Stimulated activated CD8-positive, alpha-beta memory T cell treated with anti-CD3 and anti-CD28 coated beads, Interleukin-2, amount 100 ng/mL, for 1 hour (primary cell): Measurements from ENCODE around the gene BBS4.

Experiments
- DNase-seq, 2 donors: peaks; one replicate each; pipeline ENCODE4 v3.0.0-alpha.2; 2020; ENCODE audit warnings: low read depth in 2 of 2

The BBS4 gene

GRCh38 chr15:72760590-72761260 is 74.7 kb downstream of the BBS4 start:
- DNase-seq = no peak

GRCh38 chr15:72764656-72765055 is 78.6 kb downstream of the BBS4 start:
- DNase-seq = no peak

- DNase-seq = no peak
These were observed 80.0 kb downstream of the BBS4 start for GRCh38 chr15:72766025-72766424.

GRCh38 chr15:72766780-72767179 is 80.8 kb downstream of the BBS4 start:
- DNase-seq = no peak

- DNase-seq = no peak
These were observed 84.8 kb downstream of the BBS4 start for GRCh38 chr15:72770673-72771328.

- no peak for DNase-seq
These were observed 85.3 kb downstream of the BBS4 start for GRCh38 chr15:72771329-72771725.

GRCh38 chr15:72774696-72775383 is 88.8 kb downstream of the BBS4 start:
- no peak for DNase-seq

GRCh38 chr15:72778796-72779195 is 92.8 kb downstream of the BBS4 start:
- no peak for DNase-seq

GRCh38 chr15:72781631-72782030 is 95.6 kb downstream of the BBS4 start:
- DNase-seq = no peak

- DNase-seq = no peak
These were observed 96.4 kb downstream of the BBS4 start for GRCh38 chr15:72782274-72783003.

GRCh38 chr15:72783004-72783639 is 97.1 kb downstream of the BBS4 start:
- no peak for DNase-seq

GRCh38 chr15:72783640-72784455 is 97.8 kb downstream of the BBS4 start, which contains the start of gene ADPGK:
ADPGK (minus strand) TSS chr15:72783758; CDS start chr15:72783691, 67 bp downstream.
- peak; percentile 88 to 95 for DNase-seq

GRCh38 chr15:72784456-72784876 is 98.5 kb downstream of the BBS4 start:
- DNase-seq = no peak

GRCh38 chr15:72785432-72785831 is 99.4 kb downstream of the BBS4 start:
- peak in 1 of 2 donors; percentile 21 for DNase-seq

GRCh38 chr15:72785841-72786240 is 99.8 kb downstream of the BBS4 start:
- no peak for DNase-seq

GRCh38 chr15:72786242-72786641 is 100.2 kb downstream of the BBS4 start:
- no peak for DNase-seq

GRCh38 chr15:72786676-72787345 is 100.8 kb downstream of the BBS4 start:
- DNase-seq = no peak

- no peak for DNase-seq
These were observed 101.5 kb downstream of the BBS4 start for GRCh38 chr15:72787526-72787925.
